ENCODE data around the gene EFCAB14. TPM values are rescaled to one million over a fixed set of nuclear protein-coding genes. Genes with fewer than 3 reads are reported as not detected.

The EFCAB14 gene
- total RNA-seq, 1 experiment from 2014 or later: 52.5 TPM

- no peak overlapping the region for H3K9ac ChIP-seq (ENCODE audit: low read length)
- peaks cover 0 to 6% of the 10 kb centered on the region in 2 experiments; a peak in 2 of 4 replicates for H3K4me1 ChIP-seq (ENCODE audit: control insufficient read depth in 1 of 2, insufficient read depth in 2 of 2, low read length in 2 of 2)
- no peaks in the 10 kb centered on the region for H4K20me1 ChIP-seq (ENCODE audit: insufficient read depth)
- intact Hi-C loops (cut with micrococcal nuclease): no loop called here
- no peak overlapping the region for H3K27ac ChIP-seq (ENCODE audit: low read depth, low read length)
- ChIA-PET CTCF (no interaction called here), POLR2A (no interaction called here), RAD21 (ENCODE audit: low non-redundant PET in 1 of 2, low total read pairs in 2 of 2, uncharacterized antibody in 2 of 2, unreplicated experiment in 2 of 2) (no interaction called here)
- ATAC-seq: no peak
- DNase-seq (ENCODE audit: low read depth, low spot score): no peak
- no peaks in the 10 kb centered on the region for H3K27me3 ChIP-seq (ENCODE audit: insufficient read depth, low read length)
- no peak for TF ChIP-seq ZFX (IDR thresholded peaks at IDR 0.05)
- H2AFZ ChIP-seq (ENCODE audit: low read depth, low read length, poor library complexity, severe bottlenecking): no peak overlapping the region
- H3K79me2 ChIP-seq (ENCODE audit: insufficient read depth, low read length): no peaks in the 10 kb centered on the region
- no peaks in the 10 kb centered on the region for H3K9me3 ChIP-seq (ENCODE audit: control insufficient read depth in 1 of 2, insufficient read depth in 1 of 2, low read depth in 1 of 2, low read length in 2 of 2)
- H3K4me3 ChIP-seq (replicated peaks in 1 of 2; ENCODE audit: low read depth in 1 of 2, low read length in 2 of 2): no peak overlapping the region
- H3K4me2 ChIP-seq (ENCODE audit: low read length): no peak overlapping the region
- BruUV-seq (replicated peaks): no TSS peak
- H3K36me3 ChIP-seq (ENCODE audit: control insufficient read depth in 1 of 2, insufficient read depth in 2 of 2, low read length in 2 of 2): peaks cover 3 to 22% of the 10 kb centered on the region in 2 experiments; a peak in 3 of 4 replicates
- no peaks in the 10 kb centered on the region for H3K9me2 ChIP-seq (ENCODE audit: insufficient read depth)
These were observed 71.3 kb downstream of the EFCAB14 start for GRCh38 chr1:46647611-46648010.

GRCh38 chr1:46646844-46647243 lies 72.1 kb downstream of the EFCAB14 start:
- BruUV-seq (replicated peaks): no TSS peak
- H3K4me1 ChIP-seq (ENCODE audit: control insufficient read depth in 1 of 2, insufficient read depth in 2 of 2, low read length in 2 of 2): peaks cover 0 to 6% of the 10 kb centered on the region in 2 experiments; a peak in 2 of 4 replicates
- no peaks in the 10 kb centered on the region for H4K20me1 ChIP-seq (ENCODE audit: insufficient read depth)
- ChIA-PET CTCF (no interaction called here), RAD21 (ENCODE audit: low non-redundant PET in 1 of 2, low total read pairs in 2 of 2, uncharacterized antibody in 2 of 2, unreplicated experiment in 2 of 2) (no interaction called here), POLR2A (no interaction called here)
- H3K9me3 ChIP-seq (ENCODE audit: control insufficient read depth in 1 of 2, insufficient read depth in 1 of 2, low read depth in 1 of 2, low read length in 2 of 2): no peaks in the 10 kb centered on the region
- no peak overlapping the region for H3K9ac ChIP-seq (ENCODE audit: low read length)
- H3K27me3 ChIP-seq (ENCODE audit: insufficient read depth, low read length): no peaks in the 10 kb centered on the region
- ATAC-seq (no peak), DNase-seq (ENCODE audit: low read depth, low spot score) (no peak)
- no peak overlapping the region for H3K27ac ChIP-seq (ENCODE audit: low read depth, low read length)
- H2AFZ ChIP-seq (ENCODE audit: low read depth, low read length, poor library complexity, severe bottlenecking): no peak overlapping the region
- H3K4me2 ChIP-seq (ENCODE audit: low read length): no peak overlapping the region
- H3K9me2 ChIP-seq (ENCODE audit: insufficient read depth): no peaks in the 10 kb centered on the region
- peaks cover 3 to 22% of the 10 kb centered on the region in 2 experiments; a peak in 1 of 4 replicates for H3K36me3 ChIP-seq (ENCODE audit: control insufficient read depth in 1 of 2, insufficient read depth in 2 of 2, low read length in 2 of 2)
- no peak overlapping the region for H3K4me3 ChIP-seq (replicated peaks in 1 of 2; ENCODE audit: low read depth in 1 of 2, low read length in 2 of 2)
- no peaks in the 10 kb centered on the region for H3K79me2 ChIP-seq (ENCODE audit: insufficient read depth, low read length)
- intact Hi-C loops (cut with micrococcal nuclease): no loop called here
- TF ChIP-seq EZH2 (IDR thresholded peaks at IDR 0.05) (no peak), EGR1 (IDR thresholded peaks at IDR 0.05; ENCODE audit: low read depth) (no peak), CBX3 (IDR thresholded peaks at IDR 0.05; ENCODE audit: low read depth) (no peak), ATF3 (IDR thresholded peaks at IDR 0.05) (no peak), TCF7L2 (IDR thresholded peaks at IDR 0.05; ENCODE audit: borderline replicate concordance, extremely low read depth, insufficient read depth, insufficient read length) (no peak), POLR2A (IDR thresholded peaks at IDR 0.05; ENCODE audit: borderline replicate concordance, extremely low read depth, insufficient read depth, insufficient read length) (no peak), ZNF274 (IDR thresholded peaks at IDR 0.05; ENCODE audit: low read depth, low read length) (no peak), ELF1 (IDR thresholded peaks at IDR 0.05; ENCODE audit: borderline replicate concordance, low read depth) (no peak), EZH2phosphoT487 (IDR thresholded peaks at IDR 0.05; ENCODE audit: borderline replicate concordance) (no peak), SP1 (IDR thresholded peaks at IDR 0.05; ENCODE audit: low read depth) (no peak), REST (IDR thresholded peaks at IDR 0.05; ENCODE audit: low read depth) (no peak), JUND (IDR thresholded peaks at IDR 0.05) (no peak), POLR2AphosphoS5 (IDR thresholded peaks at IDR 0.05; ENCODE audit: low read depth, low read length) (no peak), CEBPB (IDR thresholded peaks at IDR 0.05; ENCODE audit: low read depth) (no peak), MAX (IDR thresholded peaks at IDR 0.05) (no peak), CTCF (IDR thresholded peaks at IDR 0.05 in 2 of 3, conservative IDR thresholded peaks at IDR 0.05 in 1 of 3; ENCODE audit: borderline replicate concordance in 1 of 3, insufficient read depth in 1 of 3, low read depth in 2 of 3, low read length in 2 of 3) (no peak), SIN3A (IDR thresholded peaks at IDR 0.05; ENCODE audit: low read depth) (no peak)
